KBM-7 (cell line): ENCODE results near the gene FOXD4.
"Not testable (repeated sequence)": the region's sequence is repeated elsewhere in the genome, so short reads cannot be mapped to it uniquely, and the experiment has no call there.

Experiments used
- DNase-seq: peaks from one replicate; pipeline ENCODE4 v3.0.0-alpha.2; 2015
- in situ Hi-C: fragments of 300-500 bp; cut with MboI; formaldehyde crosslinking; loops from 2 replicates; pipeline ENCODE4 v1.14.3; 2020; ENCODE audit warnings: low sequenced_read_pairs, low pct_unique_long_range_greater_than_20kb, mixed read lengths

The FOXD4 gene

GRCh38 chr9:98775-99174, 19.4 kb downstream of the FOXD4 start:
- DNase-seq, in situ Hi-C loops: not testable (repeated sequence)

- peak; percentile 33 for DNase-seq
- in situ Hi-C loops = not testable (repeated sequence)
These were observed 23.2 kb downstream of the FOXD4 start for GRCh38 chr9:94992-95391.

- in situ Hi-C loops = not testable (repeated sequence)
These were observed 23.9 kb downstream of the FOXD4 start for GRCh38 chr9:94323-94722.

GRCh38 chr9:93909-94308, 24.3 kb downstream of the FOXD4 start:
- in situ Hi-C loops, DNase-seq: not testable (repeated sequence)

More at GRCh38 chr9:94323-94722, 23.9 kb downstream of the FOXD4 start:
- not testable (repeated sequence) for DNase-seq

- DNase-seq, in situ Hi-C loops: not testable (repeated sequence)
These were observed 27.4 kb downstream of the FOXD4 start for GRCh38 chr9:90851-91250.

- DNase-seq, in situ Hi-C loops: not testable (repeated sequence)
These were observed 29.7 kb downstream of the FOXD4 start for GRCh38 chr9:88396-89037.

- DNase-seq, in situ Hi-C loops: not testable (repeated sequence)
These were observed 30.4 kb downstream of the FOXD4 start for GRCh38 chr9:87860-88259.

- DNase-seq, in situ Hi-C loops: not testable (repeated sequence)
These were observed 31.1 kb downstream of the FOXD4 start for GRCh38 chr9:87105-87504.

GRCh38 chr9:86697-87096, 31.5 kb downstream of the FOXD4 start:
- DNase-seq, in situ Hi-C loops: not testable (repeated sequence)

- in situ Hi-C loops = not testable (repeated sequence)
These were observed 35.1 kb downstream of the FOXD4 start for GRCh38 chr9:82932-83689.

GRCh38 chr9:78333-78732, 39.9 kb downstream of the FOXD4 start:
- DNase-seq, in situ Hi-C loops: not testable (repeated sequence)

More at GRCh38 chr9:82932-83689, 35.1 kb downstream of the FOXD4 start:
- not testable (repeated sequence) for DNase-seq

GRCh38 chr9:76389-76788, 41.8 kb downstream of the FOXD4 start:
- in situ Hi-C loops, DNase-seq: not testable (repeated sequence)

- in situ Hi-C loops, DNase-seq: not testable (repeated sequence)
These were observed 44.2 kb downstream of the FOXD4 start for GRCh38 chr9:73900-74525.

GRCh38 chr9:73076-73899, 44.9 kb downstream of the FOXD4 start:
- in situ Hi-C loops = not testable (repeated sequence)
- DNase-seq = peak; percentile 8
